ENCODE data around the gene JCAD.

Gene JCAD

GRCh38 chr10:30073767-30074060, 14.3 kb upstream of the JCAD start:
- DNase-seq, result no peak

DNA sequence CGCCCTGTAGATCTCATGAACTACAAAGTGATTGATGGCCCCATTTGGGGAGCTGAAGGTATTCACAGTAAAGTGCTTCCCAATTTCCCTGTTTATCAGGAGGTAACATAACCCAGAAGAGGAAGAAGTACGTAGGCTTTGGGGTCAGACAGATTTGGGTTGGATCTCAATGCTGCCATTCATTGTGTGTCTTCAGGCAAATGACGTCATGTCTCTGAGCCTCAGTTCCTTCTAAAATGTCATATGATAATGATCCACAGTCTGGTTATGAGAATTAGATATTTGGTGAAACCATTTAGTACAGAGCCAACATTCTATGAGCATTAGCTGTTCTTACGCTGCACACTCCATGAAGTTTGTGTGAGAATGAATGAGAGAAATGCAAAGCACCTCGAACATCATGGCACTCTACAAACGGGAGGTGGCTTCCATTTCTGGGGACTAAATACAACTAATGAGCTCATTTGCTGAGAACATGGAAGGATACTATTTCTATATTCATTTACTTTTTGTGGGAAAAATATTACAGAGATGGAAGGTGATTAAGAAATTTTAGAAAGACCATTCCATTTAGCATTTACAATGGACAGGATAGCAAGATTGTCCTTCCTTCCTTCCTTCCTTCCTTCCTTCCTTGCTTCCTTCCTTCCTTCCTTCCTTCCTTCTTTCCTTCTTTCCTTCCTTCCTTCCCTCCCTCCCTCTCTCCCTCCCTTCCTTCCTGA, 13.8 kb upstream of the JCAD start:
- no peak for DNase-seq

GRCh38 chr10:30072068-30072467, 12.7 kb upstream of the JCAD start:
- DNase-seq, result no peak

DNA sequence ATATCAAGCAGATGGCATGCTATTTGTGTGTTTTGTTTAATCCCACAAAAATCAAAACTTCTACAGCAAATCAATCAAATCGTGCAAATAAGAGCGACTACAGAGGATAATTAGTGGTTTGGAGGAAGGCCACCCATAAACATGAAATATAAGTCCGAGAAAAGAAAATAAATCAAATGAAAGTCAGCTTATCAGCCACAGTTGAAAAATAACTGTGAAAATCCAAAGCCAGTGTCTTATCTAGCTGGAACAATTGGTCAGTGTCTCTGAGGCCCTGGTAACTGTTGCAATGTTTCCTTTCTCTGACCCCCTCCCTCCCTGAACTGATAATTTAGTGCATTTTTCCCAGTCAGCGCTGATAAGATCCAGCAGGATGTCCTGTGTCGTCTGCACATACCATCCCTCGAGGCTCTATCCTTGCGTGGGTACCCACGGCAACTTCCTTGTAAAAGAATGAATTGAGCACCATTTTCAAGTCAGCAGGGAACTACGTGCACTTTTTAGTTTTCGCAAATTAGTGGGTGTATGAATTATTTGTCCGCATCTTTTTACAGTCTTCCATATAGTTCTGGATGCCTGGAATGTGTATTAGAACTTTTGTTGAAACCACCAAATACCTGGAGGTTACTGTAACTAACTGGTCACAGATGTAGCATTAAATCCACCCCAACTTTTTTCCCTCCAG, 10.8 kb upstream of the JCAD start:
- DNase-seq, result no peak

DNA sequence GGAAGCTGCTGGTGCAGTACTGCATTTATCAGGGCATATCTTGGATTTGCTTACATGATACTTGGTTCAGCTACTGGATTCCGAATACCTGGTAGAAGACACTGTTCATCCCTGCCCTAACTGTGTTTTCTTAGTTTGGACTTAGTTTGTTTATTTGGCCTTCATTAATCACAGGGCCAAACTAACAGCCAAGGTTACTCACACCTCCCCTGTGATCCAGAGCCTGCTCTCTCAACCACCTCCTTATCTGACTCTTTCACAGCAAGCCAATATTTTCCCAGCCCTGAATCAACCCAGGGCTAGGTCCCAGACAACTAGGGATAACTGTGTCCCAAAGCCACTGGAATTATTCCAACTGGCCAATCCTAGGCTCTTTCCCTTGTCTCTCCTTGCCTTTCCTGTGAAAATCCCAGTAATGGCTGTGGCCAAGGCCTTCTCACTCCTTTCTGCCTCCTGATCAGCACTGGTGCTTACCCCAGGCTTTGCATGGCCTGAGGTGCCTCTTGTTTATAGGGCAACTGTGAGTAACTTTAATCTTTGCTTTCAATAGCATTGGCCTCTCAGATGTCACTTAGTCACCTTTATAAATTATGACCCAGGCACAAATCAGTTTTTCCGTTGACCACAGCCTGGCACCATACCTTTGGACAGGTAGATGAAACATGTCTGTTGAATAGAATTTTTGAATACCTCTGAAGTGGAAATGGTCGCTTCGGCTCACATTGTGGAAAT, 9.3 kb upstream of the JCAD start:
- no peak for DNase-seq

GRCh38 chr10:30063099-30063498, 3.7 kb upstream of the JCAD start:
- DNase-seq, result no peak

GRCh38 chr10:30062582-30062981, 3.2 kb upstream of the JCAD start:
- no peak for DNase-seq

- DNase-seq, result no peak
Observed at GRCh38 chr10:30062090-30062489, 2.7 kb upstream of the JCAD start.

DNA sequence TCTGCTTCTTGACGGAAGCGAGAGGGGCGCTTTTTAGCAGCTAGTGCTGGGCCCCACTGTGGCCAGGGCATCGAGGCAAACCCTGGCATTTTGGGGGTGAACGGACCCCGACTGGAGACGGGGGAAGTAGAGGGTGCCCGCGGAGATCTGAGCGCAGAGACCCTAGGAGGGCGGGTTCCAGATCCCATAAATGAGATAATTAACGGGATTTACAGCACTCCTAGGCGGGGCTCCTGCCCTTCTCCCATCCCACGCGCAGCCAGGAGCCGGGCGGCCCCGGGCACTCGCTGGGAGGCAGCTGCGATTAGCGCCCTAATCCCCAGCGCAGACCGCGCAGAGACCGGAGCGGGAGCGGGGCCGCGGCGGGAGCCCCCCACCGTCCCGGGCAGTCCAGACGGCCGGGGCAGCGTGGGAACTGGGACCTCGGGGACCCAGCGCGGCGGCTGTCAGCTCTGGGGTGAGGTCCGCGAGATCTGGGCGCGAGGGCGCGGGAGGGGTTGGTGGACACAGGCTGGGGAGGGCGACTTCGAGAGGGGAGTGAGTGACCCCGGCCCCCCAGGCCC, 735 bp downstream of the JCAD start:
- DNase-seq, result no peak

DNA sequence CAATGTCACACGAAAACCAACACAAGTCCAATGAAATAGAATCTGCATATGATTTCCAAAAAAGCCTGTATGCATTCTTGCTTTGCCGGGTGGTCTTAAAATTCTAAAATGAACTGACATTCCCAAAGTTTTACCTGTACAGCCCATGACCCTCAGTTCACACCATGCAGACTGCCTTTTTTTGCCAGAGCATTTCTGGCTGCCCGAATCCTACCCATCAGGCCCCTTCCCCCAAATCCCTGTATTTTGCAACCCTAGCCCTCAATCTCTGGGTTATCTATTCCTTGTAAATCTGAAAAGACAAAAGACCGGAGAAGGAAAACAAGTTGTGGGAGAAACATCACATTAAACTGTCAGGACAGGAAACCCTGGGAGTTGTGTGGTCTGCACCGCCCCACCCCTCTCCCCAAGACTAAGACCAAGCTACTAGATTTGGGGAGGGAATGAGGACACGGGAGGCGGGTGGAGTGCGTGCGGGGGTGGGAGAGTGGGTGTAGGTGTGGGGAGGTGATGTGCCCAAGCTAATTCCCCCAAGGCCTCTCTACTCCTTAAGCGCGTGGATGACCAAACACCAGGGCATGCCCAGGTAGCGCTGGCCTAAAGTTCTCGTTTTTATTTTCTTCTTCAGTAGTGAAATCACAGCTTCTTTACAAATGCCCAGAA, 1.4 kb downstream of the JCAD start:
- DNase-seq, result no peak

DNA sequence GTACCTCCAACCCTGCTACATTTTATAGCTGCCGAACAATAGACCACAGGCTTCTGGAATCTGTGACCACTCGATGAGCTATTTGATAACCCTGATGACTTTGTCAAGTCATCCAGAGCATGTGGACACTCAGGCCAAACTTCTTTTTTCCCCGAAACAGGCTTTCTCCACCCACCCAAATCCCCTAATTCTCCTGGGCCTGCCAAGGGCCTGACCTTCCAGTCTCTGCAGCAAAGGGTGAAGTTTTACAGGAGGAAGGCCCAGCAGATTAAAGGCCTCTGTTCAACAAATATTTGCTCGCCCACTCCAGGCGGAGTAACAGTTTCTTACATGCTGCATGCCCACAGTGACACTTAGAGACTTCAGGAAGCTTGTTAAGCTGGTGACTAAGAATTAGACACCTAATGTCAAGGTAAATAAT, 2.0 kb downstream of the JCAD start:
- no peak for DNase-seq

DNA sequence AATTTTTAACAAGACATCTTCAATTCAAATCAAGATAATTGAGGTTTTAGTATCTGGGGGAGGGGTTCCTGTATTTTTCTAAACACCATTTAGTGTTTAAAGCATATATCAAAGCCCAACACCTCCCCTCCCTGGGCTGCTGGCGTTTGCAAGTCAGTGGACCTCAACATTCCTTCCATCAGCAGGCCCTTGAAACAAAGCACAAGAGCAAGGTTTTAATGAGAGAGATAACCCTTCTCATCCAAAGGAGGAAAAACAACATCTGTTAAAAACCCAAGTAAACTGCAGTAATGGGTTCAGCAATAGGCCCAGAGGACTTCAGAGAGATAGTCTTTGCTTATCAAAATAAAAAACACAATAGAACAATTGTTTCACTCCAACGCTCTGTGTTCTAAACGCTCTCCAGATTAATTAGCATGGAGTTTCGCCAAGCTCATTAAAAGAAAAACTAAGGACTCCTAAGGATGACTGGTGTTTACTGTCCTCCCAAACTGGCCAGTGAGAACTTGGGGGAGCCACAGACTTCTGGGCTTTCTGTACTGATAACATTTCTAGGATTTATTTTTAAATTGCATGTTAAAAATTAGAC, 2.5 kb downstream of the JCAD start:
- DNase-seq, result no peak

GRCh38 chr10:30056281-30056680, 3.1 kb downstream of the JCAD start:
- no peak for DNase-seq

GRCh38 chr10:30055226-30055662, 4.1 kb downstream of the JCAD start:
- no peak for DNase-seq

- no peak for DNase-seq
Observed at GRCh38 chr10:30052062-30052461, 7.3 kb downstream of the JCAD start.

DNA sequence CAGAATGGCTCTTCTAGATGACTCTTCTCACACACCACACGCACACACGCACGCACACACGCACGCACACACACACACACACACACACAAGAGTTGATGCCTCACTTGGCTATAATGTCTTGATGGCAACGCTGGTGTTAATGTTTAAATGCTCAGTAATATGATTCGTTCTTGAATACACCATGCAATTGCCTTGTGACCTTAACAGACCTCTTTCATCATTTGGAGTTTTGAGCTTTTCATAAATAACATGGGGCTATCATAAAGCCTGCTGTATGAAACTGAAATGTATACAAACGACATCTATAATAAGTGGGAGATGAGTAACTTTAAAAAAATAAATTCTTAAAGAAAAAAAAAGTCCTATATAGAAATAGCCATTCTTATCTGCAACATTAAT, 8.2 kb downstream of the JCAD start:
- DNase-seq, result no peak

GRCh38 chr10:30050411-30050810, 9.0 kb downstream of the JCAD start:
- DNase-seq, result no peak

- DNase-seq, result no peak
Observed at GRCh38 chr10:30048768-30049517, 10.4 kb downstream of the JCAD start.

GRCh38 chr10:30047924-30048531, 11.4 kb downstream of the JCAD start:
- peak; percentile 9 for DNase-seq

- DNase-seq, result no peak
Observed at GRCh38 chr10:30047430-30047829, 12.0 kb downstream of the JCAD start.

- no peak for DNase-seq
Observed at GRCh38 chr10:30046476-30046875, 12.9 kb downstream of the JCAD start.

GRCh38 chr10:30045961-30046360, 13.4 kb downstream of the JCAD start:
- no peak for DNase-seq

Measured in CD4-positive, alpha-beta T cell treated with Interleukin-21 for 1 hour (primary cell).